GM19351 (cell line): Measurements from ENCODE around the gene SLC15A3.

ENCODE experiments used
- ATAC-seq: cut with Tn5 transposase; IDR thresholded peaks from one replicate; pipeline ENCODE4 v1.9.1; 2021; ENCODE audit warnings: mild to moderate bottlenecking, moderate library complexity; ENCODE audit not compliant: unreplicated experiment

Gene SLC15A3

DNA sequence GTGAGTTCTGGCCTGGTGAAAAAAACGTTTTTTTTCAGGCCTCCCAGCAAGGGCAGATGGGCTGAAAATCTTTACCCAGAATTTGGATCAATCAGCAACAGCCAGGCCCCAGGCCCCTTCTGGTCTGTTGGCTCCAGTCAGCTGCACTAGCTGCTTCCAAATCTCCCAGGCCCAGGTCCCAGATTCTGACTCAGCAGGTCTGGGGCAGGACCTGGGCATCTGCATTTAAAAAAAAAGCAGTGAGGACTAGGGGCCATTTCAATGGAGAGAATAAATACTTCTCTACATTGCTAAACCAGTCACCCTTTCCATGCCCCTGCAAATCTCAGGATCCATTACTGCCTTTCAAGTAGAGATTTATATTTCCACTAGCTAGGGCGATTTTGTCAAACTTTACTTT, 4.3 kb downstream of the SLC15A3 start:
- ATAC-seq, result no peak

DNA sequence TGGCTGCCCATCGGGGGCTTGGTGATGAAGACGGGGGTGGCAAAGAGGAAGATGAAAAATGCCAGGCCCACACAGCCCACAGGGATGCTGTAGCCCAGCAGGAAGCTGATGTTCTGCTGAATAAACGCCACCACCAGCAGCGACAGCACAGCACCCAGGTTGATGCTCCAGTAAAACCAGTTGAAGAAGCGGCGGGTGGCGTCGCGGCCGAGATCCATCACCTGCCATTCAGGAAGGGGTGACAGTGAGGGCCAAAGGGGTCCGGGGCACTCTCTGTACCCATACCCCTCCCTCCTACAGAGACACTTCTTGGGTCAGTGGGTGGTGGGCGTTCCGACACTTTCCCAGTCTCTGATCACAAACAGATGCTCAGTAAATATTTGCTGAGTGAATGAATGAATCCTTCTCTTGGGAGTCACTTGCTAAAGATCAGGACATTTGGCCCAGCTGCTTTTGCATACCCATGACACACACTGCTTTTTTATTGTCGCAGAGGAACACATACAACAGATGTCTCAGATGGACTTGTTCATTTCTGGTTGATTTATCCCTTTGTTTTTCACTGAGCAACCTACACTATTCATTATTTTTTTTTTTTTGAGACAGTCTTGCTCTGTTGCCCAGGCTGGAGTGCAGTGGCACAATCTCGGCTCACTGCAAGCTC, 5.2 kb downstream of the SLC15A3 start:
- no peak for ATAC-seq

DNA sequence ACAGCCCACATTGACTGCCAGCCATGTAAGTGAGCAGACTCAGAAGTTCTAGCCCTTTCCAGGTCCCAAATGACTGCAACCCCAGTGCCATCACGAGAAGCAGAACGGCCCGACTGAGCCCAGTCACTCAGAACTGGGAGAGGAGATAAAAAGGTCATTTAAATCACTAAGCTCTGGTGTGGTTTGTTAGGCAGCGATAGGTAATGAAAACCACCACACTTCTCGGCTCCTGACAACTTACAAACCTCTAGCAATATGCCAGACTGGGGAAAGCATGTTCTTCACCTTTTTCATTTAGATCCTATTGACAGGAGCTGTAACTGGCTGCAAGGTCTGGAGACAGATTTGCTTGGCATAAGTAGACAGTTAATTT, 6.7 kb downstream of the SLC15A3 start:
- no peak for ATAC-seq

DNA sequence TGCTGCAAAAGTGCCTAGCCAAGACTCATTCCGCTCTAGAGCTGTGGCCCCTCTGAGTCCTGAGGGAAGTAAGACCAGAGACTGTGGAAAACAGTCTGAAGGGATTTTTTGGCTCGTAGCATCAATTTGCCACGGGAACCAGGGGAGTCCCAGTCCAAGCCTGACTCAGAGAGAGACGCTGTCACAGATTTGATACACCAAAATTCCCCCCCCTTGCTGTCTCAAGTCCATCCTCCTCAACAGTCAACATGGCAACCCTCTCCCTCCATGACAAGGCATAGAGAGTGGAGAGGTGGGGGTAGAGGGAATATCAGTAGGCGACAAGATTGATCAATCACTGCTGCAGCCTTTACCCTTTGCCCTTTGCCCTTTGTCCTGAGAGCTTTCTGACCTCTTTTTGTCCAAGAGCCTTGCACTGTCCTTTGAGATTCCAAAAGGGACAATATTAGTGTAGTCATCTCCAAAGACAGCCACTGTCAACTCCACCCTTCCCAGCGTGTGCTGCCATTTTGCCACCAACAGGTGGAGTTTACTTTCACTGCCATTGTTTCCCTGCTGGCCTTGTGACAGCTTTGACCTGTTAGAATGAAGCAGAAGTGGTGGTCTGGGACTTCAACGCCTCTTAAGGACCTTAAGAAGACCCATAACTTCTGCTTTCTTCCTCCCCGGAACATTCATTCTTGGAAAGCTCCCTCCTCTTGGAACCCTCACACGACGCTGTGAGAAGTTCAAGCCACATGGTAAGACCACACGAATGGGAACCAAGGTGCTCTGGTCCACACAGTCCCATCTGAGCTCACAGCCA, 7.3 kb downstream of the SLC15A3 start:
- ATAC-seq, result no peak

DNA sequence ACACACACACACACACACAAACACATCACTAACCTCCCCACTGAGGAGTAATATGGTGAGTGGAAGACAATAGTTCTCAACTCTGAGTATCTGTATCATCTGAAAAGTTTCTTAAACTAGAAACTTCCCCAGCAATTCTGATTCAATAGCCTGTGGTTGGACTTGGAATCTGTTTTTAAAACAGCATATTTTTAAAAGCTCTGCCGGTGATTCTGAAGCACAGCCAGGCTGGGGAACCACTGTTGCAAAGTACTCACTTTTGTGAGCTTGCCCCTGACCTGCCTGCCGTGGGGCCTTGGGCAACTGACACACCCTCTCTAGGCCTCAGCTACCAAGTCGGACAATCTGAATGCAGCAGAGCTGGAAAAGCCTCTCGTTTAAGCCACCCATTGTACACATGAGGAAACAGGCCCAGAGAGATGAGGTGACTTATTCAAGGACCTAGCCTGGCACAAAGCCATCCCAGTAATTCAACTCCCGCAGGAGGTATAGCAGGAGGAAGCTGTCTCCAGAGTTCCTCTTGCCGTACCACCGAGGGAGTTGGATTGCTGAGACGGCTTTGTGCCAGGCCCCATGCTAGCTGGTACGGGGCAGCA, 8.9 kb downstream of the SLC15A3 start:
- no peak for ATAC-seq

DNA sequence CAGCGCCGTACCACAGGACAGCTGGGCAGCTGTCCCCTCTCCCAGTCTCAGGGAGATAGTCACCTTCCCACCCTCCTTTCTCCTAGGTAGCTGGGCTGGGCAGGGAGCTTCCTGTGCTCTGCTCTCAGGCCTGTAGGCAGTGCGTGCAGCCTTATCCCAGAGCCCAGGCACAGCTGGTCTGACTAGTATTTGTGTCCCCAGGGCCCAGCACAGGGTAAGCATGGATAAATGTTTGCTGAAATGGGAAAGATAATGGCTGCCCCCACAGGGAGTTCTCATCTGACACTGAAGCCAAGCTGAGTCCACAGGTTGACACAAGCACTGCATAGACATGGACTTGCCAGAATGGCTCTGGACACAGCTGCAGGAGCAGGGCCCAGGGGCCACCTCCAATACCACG, 9.8 kb downstream of the SLC15A3 start:
- no peak for ATAC-seq

DNA sequence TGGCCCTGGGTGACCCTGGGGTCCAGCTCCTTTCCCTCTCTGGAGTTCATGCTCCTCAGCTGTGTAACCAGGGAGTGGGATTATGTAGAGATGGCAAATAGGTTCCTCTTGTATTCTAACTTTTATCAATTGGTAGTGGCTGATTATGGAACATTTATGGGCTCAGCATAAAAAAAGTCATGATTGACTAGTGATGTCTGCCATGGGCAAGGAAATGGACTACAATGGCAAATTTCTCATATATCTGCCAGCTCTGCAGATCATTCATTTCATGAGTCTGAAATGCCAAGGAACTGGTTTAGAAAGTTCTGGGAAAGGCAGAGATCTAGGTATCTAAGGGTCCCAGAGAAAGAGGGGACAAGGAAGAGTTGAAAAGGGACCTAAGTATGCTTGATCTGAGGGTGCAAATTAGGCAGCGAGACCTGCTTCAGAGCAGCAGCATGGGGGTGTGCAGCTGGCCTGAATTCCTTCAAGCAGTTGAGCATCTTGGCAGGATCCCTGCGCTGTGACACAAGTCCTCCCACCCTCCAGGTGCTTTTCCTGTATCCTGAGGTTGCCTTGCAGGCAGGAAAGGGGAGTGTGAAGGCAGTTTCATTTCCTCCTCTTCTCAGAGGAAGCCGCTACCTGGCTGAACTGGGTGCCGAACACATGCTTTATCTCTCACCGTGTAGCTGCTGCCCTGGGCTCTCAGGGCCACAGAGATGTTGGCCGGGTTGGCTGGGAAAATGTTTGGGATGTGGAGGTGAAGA, 10.4 kb downstream of the SLC15A3 start:
- ATAC-seq, result no peak

DNA sequence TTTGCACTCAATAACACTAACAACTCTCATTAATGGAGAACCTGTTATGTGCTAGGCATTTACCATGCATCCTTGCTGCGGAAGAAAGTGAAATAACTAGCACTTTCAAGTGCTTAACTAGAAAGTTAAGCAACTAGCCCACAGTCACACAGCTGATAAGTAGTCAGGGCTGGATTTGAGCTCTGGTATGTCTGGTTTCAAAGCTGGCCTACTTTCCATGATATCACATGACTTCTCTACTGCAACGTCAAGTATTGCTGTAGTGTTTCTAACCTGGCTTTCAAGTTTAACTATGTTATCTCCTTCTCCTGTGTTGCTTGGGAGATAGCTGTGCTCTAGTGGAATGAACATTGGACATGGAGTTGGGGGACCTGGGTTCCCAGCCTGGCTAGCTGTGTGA, 12.1 kb downstream of the SLC15A3 start:
- no peak for ATAC-seq

DNA sequence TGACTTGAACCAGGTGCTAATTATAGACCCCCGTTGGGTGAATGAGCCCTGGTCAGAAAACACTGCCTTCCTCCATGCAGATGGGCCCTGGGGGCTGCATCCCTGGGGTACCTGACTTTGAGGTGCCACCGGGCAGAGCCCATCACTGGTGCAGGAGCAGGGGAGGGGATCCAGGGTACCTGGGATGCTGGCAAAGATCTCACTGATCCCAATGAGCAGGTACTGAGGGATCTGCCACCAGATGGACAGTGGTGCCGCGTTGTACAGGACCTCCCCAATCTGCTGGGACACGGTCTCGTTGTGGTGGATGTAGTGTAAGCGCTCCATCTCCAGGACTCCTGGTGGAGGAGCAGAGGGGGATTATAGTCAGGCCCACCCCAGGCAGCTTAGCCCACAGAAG, 12.7 kb downstream of the SLC15A3 start:
- ATAC-seq, result no peak

DNA sequence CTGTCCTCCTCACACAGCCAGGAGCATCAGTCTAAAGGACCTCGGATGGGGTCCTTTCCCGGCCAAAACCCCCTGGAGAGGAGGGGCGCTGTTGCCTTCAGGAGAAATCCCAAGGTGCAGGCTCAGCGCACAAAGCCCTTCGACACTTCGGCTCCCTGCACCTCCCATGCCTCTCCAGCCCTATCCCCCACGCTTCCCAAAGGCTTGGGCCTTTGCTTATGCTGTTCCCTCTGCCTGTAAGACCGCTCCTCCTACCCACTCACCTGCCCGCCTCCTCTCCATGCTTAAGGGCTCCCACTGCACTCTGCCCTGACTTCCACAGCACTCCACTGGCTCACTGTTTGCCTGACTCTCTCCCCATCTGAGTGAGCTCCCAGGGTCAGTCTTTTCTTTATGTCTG, 13.5 kb downstream of the SLC15A3 start:
- ATAC-seq, result no peak

DNA sequence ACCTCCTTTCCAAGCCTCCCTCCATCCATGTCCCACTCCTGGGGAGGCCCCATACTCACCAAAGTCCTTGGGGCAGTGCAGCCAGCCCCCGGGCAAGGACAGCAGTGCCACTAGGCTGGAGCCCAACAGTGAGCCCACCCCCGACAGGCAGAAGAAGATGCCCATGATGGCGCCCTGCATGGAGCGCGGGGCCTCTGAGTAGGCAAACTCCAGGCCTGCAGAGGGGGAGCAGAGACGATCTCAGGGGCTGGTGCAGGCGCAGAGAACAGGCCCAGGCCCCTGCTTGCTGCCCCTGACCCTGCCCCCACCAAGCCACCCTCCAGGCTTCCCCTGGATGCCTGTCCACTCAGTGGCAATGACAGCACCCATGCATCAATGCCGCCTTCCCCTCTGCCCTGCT, 14.2 kb downstream of the SLC15A3 start:
- no peak for ATAC-seq

DNA sequence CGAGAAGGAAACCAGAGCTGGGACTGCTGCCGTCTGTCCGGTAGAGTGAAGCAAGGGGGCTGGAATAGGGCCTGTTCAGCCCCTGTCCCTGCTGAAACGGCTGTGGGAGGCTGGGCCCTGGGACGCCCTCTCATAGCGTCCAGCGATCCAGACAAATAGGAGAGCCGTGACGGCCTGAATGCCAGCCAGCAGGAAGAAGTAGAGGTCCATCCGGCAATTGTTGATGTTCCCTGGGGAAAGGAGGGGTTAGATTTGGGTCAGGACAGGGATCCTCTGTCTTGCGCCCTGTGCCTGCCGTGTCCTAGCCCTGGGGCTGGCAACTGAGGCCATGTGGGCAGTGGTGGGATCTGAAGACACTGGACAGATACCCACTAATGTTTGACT, 14.8 kb downstream of the SLC15A3 start:
- ATAC-seq, result no peak

DNA sequence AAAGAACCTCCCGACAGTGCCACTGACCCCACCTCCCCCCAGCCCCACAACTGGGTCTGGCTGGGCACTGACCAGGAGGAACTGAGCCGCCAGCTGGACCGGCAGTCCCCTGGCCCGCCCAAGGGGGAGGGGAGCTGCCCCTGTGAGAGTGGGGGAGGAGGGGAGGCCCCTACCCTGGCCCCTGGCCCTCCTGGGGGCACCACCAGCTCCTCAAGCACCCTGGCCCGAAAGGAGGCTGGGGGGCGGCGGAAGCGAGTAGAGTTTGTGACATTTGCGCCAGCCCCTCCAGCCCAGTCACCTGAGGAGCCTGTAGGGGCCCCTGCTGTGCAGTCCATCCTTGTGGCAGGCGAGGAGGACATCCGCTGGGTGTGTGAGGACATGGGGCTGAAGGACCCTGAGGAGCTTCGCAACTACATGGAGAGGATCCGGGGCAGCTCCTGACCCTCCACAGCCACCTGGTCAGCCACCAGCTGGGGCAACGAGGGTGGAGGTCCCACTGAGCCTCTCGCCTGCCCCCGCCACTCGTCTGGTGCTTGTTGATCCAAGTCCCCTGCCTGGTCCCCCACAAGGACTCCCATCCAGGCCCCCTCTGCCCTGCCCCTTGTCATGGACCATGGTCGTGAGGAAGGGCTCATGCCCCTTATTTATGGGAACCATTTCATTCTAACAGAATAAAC, 15.4 kb downstream of the SLC15A3 start:
- no peak for ATAC-seq

DNA sequence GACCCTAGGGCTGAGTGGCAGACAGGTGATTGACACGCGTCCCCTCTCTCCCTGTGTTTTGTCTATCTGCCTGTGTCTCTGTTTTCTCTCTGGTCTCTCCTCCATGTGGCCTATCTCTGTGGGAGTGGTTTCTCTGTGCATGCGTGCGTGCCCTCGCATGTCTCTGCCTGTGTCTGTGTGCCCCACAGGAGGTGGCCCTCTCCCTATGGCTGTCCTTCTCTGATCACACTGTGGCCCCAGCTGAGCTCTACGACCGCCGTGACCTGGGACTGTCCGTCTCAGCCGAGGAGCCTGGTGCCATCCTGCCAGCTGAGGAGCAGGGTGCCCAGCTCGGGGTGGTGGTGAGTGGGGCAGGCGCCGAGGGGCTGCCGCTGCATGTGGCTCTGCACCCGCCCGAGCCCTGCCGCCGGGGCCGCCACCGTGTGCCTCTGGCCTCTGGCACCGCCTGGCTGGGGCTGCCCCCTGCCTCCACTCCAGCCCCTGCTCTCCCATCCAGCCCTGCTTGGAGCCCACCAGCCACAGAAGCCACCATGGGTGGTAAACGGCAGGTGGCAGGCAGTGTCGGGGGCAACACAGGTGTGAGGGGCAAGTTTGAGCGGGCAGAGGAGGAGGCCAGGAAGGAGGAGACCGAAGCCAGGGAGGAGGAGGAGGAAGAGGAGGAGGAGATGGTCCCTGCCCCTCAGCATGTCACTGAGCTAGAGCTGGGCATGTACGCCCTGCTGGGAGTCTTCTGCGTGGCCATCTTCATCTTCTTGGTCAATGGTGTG, 16.1 kb downstream of the SLC15A3 start:
- ATAC-seq, result no peak

DNA sequence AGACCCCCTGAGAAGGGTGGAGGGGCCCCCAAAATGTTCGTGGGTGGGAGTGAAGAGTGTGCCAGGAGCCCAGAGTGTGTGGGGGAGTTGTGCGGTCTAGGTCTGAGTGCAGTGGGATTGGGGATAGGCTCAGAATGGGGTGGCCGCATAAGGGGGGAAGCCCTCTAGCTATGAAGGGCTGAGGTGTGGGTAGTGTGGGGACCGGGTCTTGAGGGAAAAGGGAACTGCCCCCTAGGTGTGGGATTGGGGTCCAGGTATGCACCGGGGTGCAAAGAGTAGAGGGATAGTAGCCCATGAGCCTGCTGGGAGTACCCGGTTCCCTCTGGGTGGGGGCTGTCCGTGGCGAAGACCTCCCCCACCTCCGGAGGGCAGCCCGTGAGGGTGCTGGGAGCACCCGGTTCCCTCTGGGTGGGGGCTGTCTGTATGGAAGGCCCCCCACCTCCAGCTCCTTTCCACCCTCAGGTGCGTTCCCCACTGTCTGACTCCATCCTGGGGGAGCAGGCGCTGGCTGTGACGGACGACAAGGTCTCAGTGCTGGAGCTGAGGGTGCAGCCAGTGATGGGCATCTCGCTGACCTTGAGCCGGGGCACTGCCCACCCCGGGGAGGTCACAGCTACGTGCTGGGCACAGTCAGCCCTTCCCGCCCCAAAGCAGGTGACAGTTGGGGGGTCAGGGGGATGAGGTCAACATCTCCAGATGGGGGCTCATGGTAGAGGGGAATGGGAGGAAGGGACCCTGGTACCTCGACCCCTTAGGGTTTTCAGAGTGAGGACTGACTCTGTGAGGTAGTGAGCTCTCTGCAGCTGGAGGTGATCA, 17.0 kb downstream of the SLC15A3 start:
- no peak for ATAC-seq

DNA sequence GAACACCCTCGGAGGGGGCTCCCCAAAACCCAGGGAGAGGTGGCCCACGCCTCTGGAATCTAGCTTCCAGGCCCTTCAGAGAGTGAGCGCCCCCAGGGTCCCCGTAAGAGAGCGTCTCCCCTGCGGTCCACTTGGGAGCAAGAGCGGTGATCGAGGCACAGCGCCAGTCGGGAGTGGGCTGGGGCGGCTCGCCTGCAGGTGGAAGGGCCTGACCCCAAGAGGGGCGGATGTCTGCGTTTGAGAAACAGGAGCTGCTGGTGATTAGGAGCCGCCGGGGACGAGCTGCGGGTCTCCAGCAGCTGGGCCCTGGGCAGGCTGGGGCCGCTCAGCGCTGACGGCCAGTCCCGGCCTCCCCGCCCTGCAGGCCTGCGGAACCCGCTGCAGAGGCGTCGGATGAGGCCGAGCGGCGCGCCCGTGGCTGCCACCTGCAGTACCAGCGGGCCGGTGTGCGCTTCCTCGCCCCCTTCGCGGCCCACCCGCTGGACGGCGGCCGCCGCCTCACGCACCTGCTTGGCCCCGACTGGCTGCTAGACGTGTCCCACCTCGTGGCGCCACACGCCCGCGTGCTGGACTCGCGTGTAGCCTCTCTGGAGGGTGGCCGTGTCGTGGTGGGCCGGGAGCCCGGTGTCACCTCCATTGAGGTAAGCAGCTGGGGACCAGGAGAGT, 17.7 kb downstream of the SLC15A3 start:
- ATAC-seq, result no peak

DNA sequence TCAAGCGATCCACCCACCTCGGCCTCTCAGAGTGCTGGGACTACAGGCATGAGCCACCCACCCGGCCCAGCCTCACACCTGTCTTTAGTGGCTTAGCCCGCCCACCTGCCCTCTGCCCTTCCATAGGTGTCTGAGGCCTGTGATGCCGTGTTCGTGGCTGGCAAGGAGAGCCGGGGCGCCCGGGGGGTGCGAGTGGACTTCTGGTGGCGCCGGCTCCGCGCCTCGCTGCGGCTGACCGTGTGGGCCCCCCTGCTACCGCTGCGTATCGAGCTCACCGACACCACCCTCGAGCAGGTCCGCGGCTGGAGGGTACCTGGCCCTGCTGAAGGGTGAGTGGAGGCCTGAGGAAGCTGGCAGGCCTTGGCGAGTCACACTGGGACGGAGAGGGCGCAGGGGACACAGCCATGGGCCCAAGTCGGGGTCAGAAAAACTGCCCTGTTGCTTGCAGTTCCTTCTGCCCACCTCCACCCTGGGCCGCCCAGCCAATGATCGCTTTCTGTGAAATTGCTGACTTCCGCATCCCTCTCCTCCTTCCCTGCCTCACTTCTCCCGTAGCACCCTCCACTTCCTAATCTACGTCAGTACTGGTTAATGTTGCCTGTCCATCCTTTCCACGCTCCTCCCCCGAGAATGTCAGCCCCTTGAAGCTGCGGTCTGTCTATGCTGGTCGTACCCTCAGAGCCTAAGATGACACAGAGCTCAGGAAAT, 18.4 kb downstream of the SLC15A3 start:
- ATAC-seq, result no peak

DNA sequence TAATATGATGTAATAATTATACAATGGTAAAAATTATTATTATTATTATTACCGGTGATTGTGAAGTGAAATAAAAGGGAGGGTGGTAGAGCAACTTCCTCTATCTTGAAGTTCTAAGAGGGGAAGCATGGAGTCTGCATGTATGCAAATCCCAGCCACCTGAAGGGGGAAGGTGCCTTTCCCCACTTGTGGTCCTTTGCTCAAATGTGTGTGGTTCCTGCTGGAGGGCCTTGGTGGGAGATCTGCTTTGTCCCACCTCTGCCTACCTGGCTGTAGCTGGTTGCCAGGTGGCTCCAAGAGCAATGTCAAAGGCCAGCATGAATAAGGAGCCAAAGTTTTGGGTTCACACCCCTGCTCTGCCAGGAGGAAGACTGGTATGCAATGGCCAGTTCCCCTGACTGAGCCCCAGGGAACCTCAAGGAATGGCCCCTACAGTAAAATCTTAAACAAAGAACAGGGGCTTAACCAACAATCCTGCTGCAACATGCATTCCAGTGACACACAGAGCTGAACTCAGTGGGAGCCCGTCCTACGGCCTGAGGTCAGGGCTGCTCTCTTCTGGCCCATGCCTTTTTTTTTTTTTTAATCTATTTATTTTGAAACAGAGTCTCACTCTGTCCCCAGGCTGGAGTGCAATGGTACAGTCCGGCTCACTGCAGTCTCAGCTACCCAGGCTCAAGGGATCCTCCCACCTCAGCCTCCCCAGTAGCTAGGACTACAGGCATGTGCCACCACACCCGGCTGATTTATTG, 19.2 kb downstream of the SLC15A3 start:
- no peak for ATAC-seq
